HG02943 (cell line): Measurements from ENCODE around the gene NEK7.

Experiments
- ATAC-seq: cut with Tn5 transposase; IDR thresholded peaks from one replicate; pipeline ENCODE4 v1.9.1; 2021; ENCODE audit warnings: mild to moderate bottlenecking, low read depth, moderate library complexity; ENCODE audit not compliant: unreplicated experiment

The NEK7 gene

GRCh38 chr1:198141668-198142351, 15.0 kb upstream of the NEK7 start:
- no peak for ATAC-seq

DNA sequence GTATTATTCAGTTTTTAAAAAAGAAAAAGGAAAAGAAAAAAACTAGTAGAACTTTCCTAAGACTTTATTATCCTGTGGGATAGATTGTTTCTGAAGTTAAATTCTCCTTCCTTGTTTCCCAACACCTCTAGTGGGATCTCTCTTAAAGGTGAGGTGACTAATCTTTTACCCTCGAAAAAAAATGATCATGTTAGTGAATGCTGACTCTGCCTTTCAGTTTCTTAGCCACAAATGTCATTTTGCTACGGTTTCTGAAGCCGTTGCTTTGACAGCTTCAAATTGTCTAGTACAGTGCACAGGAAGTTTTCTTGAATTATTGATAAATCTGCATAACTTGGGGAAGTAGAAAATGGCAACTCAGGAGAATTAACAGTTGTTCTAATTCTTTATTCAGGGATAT, 13.0 kb upstream of the NEK7 start:
- ATAC-seq: no peak

GRCh38 chr1:198147216-198147615, 9.6 kb upstream of the NEK7 start:
- no peak for ATAC-seq

DNA sequence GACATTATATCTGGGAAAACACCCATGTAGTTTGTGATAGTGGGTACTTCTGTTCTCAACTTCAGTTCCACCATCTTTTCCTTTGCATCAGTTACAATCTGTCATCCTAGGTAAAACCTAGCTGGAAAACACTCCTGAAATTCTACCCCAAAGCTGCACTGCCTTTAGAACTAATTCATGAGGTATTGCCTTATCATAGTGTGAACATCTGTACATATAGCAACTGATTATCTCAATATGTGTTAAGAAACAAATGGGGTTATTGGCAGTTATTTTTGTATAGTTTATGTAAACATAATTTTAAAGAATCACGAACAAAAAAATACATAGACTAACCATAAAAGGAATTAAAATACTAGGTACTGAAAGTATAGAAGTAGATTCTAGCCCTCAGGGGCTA, 6.4 kb upstream of the NEK7 start:
- no peak for ATAC-seq

DNA sequence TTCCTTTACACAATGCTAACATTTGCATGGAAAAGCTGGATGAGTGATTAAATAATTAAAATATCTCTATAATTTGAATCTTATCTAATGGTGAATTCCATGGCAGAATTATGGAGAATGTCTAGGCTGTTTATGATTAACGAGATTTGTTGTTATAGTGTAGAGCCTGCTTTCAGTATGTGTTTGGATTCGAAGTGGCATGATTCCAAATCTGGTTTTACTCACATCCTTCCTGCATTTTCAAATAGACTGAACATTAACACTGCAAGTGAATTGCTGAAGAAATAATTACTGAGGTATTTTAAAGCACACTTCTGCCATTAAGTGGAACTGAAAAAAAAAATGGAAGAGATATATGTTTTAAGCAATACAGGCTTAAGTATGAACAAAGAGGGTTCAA, 5.1 kb upstream of the NEK7 start:
- no peak for ATAC-seq

DNA sequence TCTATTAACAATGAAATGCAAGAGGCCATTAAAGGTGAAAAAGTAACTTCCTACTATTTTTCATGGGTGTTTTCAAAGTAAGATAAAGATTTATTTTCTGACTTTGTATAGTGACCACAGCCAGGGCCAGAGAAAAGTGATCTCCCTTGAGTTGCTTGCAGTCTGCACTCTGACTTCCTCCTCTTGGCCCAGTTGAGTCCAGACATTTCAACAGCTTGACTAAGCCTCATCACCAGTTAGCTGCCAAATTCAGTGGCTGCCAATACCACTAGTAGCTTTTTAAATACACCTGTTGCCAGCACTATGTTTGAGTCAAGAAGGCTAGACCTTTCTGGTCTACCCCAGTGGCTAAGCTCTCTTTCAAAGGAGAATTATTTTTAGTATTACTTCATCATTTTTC, 3.7 kb upstream of the NEK7 start:
- no peak for ATAC-seq

GRCh38 chr1:198153804-198154203, 3.0 kb upstream of the NEK7 start:
- ATAC-seq: no peak

- no peak for ATAC-seq
These were observed 1.5 kb upstream of the NEK7 start for GRCh38 chr1:198155253-198155652.

DNA sequence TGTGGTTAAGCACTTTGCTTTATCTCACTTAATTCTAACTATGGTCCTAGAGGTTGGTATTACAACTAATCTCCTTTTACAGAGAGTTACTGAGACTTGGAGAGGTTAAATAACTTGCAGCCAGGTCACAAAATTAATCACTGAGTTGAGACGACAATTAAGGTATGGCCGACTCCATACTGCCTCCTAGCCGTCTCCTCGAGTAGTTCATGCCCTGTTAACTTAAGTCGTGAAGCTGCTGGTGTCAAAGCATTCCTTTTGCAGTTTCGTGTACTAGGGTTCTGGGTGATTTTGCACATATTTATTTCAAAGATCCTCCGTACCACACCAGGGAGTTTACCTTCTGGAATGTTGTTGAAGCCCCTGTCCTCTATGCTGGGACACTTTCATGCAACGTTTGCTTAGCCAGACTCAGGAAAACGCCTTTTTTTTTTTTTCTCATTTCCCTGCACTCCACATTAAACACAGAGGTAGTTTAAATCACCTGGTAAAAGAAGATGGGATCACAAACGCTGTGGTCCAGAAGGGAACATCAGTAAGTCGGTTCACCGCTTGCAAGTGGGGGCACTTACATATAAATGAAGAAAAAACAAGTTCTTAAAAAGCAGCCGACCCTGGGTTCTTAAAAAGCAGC, 570 bp upstream of the NEK7 start:
- ATAC-seq: peak; percentile 30

DNA sequence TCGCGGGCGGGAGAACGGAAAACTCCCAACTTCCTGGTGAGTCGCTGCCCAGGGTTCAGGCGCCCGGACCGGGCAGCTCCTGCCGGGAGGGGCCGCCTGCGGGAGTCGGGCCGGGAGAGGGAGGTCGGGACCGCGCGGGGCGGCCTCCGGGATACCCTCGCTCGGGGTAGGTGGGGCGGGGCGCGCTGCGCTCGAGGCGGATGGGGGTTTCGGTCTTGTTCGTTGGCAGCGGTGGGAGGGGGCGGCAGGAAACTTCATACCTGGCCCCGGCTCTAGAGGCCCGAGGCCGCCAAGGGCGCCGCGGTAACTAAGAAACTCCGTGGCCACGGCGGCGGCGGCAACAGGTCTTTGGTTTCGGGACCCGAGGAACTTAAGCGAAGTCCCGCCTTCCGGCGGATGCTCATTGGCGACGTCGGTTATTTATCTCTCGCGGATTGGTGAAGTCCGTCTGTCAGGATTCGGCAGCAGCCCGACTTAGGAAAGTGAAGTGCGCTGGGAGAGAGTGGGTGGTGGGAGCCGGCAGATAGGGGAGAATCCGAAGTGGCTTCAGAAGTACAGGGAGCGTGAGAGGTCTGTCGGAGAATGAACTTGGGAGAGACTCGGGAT, 546 bp downstream of the NEK7 start:
- ATAC-seq: peak; percentile 50

DNA sequence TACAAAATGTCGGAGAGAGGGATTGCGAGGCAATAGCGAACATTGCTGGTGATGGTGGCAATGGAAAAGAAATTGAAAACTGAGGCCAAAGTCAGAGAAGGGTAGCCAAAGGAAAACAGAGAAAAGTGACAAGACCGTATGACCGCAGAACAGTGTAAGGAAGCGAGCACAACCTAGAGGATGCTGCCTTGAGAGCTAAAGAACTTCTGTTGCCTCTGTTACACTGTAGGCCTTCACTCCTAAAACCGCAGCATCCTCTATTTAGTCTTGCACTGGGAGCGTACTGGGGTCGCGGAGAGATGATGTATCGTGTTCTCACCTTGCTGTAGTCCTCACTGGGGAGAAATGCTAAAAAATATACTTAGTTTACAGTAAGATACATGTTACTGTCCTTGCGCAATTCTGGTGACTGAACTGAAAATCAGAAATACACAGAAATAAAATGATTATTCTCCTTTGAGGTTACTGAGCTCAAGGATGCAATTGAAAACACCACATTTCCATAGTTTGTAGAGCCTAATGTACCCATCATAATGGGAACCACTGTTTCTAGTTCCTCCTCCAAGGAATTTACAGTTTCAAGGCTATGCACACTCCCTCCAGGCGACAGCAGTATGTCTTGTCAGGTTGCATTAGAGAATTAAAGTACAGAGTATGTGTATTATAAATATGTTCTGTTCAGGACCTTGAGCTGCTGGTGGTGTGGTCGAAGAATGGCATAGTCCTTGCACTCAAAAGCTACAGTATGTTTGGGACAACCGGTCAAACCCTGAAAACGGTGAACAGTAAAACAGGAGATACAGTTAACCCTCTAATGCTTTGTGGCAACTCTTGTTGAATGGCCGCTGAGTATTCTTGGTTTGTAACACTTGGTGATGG, 1.3 kb downstream of the NEK7 start:
- no peak for ATAC-seq

DNA sequence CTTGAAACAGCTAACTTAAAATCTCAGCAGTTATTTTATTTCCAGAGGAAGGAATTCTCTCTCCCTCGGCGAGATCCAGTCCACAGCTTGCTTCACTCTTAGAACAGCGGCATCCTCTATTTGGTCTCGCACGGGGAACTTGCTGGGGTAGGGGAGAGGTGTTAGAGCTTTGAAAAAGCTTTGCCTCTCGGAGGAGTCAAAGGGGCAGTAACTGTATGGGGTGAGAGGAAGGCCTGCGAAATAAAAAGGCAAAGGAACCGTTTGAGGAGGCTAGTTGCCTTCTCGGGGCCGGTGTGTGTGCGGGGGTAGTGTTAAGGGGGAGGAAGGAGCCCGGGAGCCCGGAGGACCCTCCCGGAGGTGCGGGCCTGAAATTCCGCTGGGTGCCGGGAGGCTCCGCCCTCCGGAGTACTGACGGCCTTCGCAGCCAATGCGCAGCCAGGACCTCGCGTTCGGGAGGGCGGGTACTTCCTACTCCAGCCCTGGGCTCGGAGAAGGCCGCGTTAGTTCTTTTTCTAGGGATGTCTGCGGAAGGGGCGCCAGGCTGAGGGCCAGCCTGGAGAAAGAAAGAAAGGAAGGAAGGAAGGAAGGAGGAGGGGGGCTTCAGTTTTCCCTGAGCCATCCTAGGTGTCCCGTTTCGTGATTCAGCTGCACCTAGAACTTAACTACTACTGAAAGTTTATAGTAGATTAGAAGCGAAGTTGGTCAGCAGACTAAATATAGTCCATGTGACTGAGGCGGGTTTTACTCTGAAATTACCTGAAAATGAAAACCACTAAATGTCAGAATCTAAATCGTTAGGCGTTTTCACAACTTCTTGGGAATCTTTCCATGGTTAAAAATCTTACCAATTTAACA, 2.2 kb downstream of the NEK7 start:
- peak; percentile 65 for ATAC-seq

DNA sequence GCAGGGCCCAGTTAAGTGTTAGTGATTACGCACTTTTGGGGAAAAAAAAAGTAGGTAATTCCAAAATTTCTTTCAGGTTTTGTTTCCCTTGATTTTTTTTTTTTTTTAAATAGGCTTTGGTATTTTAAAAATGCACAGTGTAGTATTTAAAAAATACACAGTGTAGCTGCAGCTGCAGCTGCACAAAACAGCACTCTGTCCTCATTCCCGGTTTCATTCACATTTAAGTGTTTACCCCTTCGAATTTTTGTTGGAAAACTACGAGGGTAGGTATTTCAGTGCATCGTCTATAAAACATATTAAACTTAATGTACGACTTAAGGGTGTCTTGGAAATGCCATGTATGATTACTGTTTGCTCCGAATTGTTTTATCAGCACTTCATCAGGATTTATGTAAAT, 3.4 kb downstream of the NEK7 start:
- no peak for ATAC-seq

DNA sequence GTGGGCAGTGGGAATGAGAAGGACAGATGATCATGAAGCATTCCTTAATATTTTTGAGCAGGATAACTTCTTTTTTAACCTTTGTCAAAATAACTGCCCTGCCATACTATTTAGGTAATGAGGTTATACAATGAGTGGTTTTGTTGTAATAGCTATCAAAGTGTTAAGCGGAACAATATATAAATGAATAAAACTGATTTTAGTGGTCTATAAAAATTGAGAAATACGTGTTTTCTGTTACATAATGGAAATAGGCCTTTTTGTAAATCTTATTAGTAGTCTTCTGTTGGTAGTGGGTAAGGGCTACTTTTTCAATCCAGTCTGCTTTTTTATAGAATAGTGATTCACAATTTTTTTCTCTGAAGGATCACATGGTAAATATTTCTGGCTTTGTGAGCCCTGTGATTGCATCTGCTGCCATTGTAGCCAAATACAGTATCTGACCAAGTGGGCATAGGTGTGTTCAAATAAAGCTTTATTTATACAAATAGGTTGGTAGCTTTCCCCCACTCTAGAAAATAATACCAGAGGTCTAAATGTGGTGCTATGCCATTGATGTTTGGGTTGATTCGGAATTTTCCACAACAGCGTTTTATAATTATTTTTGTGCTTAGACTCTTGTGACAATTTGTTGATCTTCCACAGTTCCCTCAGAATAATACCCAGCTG, 4.3 kb downstream of the NEK7 start:
- no peak for ATAC-seq

- no peak for ATAC-seq
These were observed 4.9 kb downstream of the NEK7 start for GRCh38 chr1:198161718-198162090.

DNA sequence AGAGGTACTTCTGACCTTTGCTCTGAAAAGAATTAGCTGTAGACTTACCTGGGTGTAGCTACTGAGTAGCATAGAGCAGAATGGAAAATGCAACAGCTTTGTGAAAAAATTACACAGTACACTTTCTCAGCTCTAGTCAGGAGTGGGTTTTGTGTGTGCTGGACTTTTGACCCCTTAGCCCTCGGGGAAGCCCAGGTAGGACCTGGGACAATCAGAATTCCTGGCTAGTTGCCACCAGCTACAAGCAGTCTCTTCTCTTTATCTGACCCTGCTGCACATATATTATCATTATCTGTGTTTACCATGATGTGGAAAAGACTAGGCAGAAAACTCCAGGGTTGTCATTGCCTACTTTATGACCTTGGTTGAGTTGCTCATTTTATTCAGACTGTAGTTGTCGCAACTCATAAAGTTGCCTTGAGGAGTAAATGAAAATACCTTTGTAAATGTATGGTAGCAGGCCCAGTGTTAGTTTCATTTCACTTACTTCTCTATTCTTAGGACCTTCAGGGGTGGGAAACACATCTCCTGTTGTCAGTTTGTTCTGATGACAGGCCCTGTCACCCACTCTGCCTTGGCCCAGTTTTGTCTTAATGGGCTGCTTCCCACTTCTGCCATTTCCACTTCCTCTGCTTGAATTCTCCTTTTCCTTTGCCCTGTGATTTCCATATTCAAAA, 5.4 kb downstream of the NEK7 start:
- ATAC-seq: no peak

GRCh38 chr1:198165927-198166647, 9.3 kb downstream of the NEK7 start:
- ATAC-seq: peak; percentile 53

DNA sequence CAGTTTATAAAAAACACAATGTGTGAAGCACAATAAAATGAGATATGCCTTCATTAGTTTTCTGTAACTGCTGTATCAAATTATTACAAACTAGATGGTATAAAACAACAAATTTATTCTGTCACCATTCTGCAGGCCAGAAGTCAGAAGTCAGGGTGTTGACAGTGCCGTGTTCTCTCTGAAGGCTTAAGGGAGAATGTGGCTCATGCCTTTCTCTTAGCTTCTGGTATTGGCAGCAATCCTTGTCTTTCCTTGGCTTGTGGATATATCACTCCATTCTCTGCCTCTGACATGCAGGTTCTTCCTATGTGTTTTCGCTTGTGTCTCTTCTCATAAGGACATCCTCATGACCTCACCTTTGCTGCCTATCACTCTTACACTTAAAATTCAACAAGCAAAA, 10.1 kb downstream of the NEK7 start:
- ATAC-seq: no peak
